H1 (cell line): ENCODE data around the gene KRT81. TPM values are rescaled to one million over a fixed set of nuclear protein-coding genes. Genes with fewer than 3 reads are reported as not detected.

Source experiments
- CTCF ChIA-PET: fragments of 300-600 bp; sonication (Branson Sonifier 250); formaldehyde crosslinking; loops from one replicate; lab custom pipeline; 2021; ENCODE audit not compliant: partially characterized antibody; lab: Charles Lee
- POLR2A ChIA-PET: fragments of 300-600 bp; sonication (Branson Sonifier 250); formaldehyde crosslinking; loops from one replicate; lab custom pipeline; 2021; ENCODE audit warnings: inconsistent platforms; ENCODE audit not compliant: partially characterized antibody; lab: Charles Lee
- DNase-seq, 2 experiments: peaks; one replicate each; pipeline versions ENCODE4 v3.0.0 to v3.0.0-alpha.2; 2010 to 2022; ENCODE audit warnings: low spot score in 2 of 2, low read depth in 1 of 2, mixed read lengths in 1 of 2
- FAIRE-seq: peaks from 2 replicates; lab custom pipeline; 2011; peaks lifted over from hg19 to GRCh38; lab: Jason Lieb, UNC
- H2AFZ ChIP-seq: 2 replicates; pipeline ENCODE4 v1.8.1; 2012; ENCODE audit warnings: low read length, inconsistent platforms
- H2AK5ac ChIP-seq: 2 replicates; pipeline ENCODE4 v1.6.1; 2013; ENCODE audit warnings: low read depth, low read length
- H2BK120ac ChIP-seq: replicated peaks from 2 replicates; pipeline ENCODE3; 2013; ENCODE audit warnings: low read depth, low read length, inconsistent platforms
- H2BK12ac ChIP-seq: 2 replicates; pipeline ENCODE4 v1.6.1; 2013; ENCODE audit warnings: low read depth, low read length
- H2BK15ac ChIP-seq: 2 replicates; pipeline ENCODE4 v1.6.1; 2013; ENCODE audit warnings: low read length
- H2BK20ac ChIP-seq: 2 replicates; pipeline ENCODE4 v1.6.1; 2013; ENCODE audit warnings: low read length
- H2BK5ac ChIP-seq: 2 replicates; pipeline ENCODE4 v1.6.1; 2013; ENCODE audit warnings: low read depth, low read length
- H3K14ac ChIP-seq: 2 replicates; pipeline ENCODE4 v1.6.1; 2013; ENCODE audit warnings: inconsistent platforms; ENCODE audit not compliant: insufficient read length
- H3K18ac ChIP-seq: 2 replicates; pipeline ENCODE4 v1.6.1; 2013; ENCODE audit warnings: low read length; ENCODE audit errors: extremely low read depth
- H3K23ac ChIP-seq: 2 replicates; pipeline ENCODE4 v1.6.1; 2013; ENCODE audit warnings: inconsistent platforms; ENCODE audit not compliant: insufficient read length
- H3K23me2 ChIP-seq: 2 replicates; pipeline ENCODE4 v1.6.1; 2013; ENCODE audit warnings: low read depth, low read length
- H3K27ac ChIP-seq: 2 replicates; pipeline ENCODE4 v1.6.1; 2011; ENCODE audit warnings: low read depth, low read length, inconsistent platforms
- H3K27me3 ChIP-seq, 4 experiments: replicated peaks in 1 of 4; 1 replicate in 1 of 4; 2 replicates in 3 of 4; pipeline versions ENCODE4 v1.6.1 to v1.8.1; 2011 to 2013; ENCODE audit warnings: low read length in 3 of 4, mild to moderate bottlenecking in 3 of 4, inconsistent platforms in 2 of 4, mixed read lengths in 2 of 4, moderate library complexity in 1 of 4; ENCODE audit not compliant: control insufficient read depth in 3 of 4, insufficient read depth in 3 of 4; ENCODE audit errors: extremely low read depth in 1 of 4
- H3K36me3 ChIP-seq, 4 experiments: 2 replicates each; pipeline versions ENCODE4 v1.6.1 to v1.8.1; 2011 to 2013; ENCODE audit warnings: mild to moderate bottlenecking in 4 of 4, low read length in 3 of 4, moderate library complexity in 2 of 4, control low read depth in 1 of 4, inconsistent platforms in 1 of 4; ENCODE audit not compliant: insufficient read depth in 4 of 4, control insufficient read depth in 2 of 4
- H3K4ac ChIP-seq: replicated peaks from 2 replicates; pipeline ENCODE3; 2013; ENCODE audit warnings: low read length, low read depth, mixed read lengths, inconsistent platforms; ENCODE audit not compliant: insufficient read length
- H3K4me1 ChIP-seq, 4 experiments: replicated peaks in 1 of 4; 1 replicate in 1 of 4; 2 replicates in 3 of 4; pipeline versions ENCODE4 v1.6.1 to v1.8.1; 2011 to 2013; ENCODE audit warnings: low read length in 3 of 4, inconsistent platforms in 2 of 4, mixed read lengths in 1 of 4; ENCODE audit not compliant: insufficient read depth in 4 of 4, control insufficient read depth in 3 of 4
- H3K4me2 ChIP-seq, 2 experiments: 2 replicates each; pipeline versions ENCODE4 v1.6.1 to v1.8.1; 2011 to 2013; ENCODE audit warnings: low read depth in 2 of 2, low read length in 2 of 2, control low read depth in 1 of 2, inconsistent platforms in 1 of 2, mild to moderate bottlenecking in 1 of 2; ENCODE audit not compliant: insufficient read depth in 1 of 2
- H3K4me3 ChIP-seq, 4 experiments: fragments of 200-600, 300-600 bp in 1 of 4; sonication (generic), shearing (Covaris generic), sonication (Bioruptor Twin) in 1 of 4; 2 replicates each; pipeline versions ENCODE4 v1.5.1 to v1.8.1; 2011 to 2016; ENCODE audit warnings: low read length in 4 of 4, low read depth in 3 of 4, control low read depth in 2 of 4, inconsistent platforms in 2 of 4, mild to moderate bottlenecking in 2 of 4, mixed read lengths in 1 of 4, moderate library complexity in 1 of 4; ENCODE audit not compliant: insufficient read depth in 2 of 4; ENCODE audit errors: extremely low read depth in 1 of 4
- H3K56ac ChIP-seq: replicated peaks from 2 replicates; pipeline ENCODE3; 2013; ENCODE audit warnings: low read depth, mild to moderate bottlenecking, mixed read lengths, low read length, inconsistent platforms; ENCODE audit not compliant: insufficient read length
- H3K79me1 ChIP-seq: 2 replicates; pipeline ENCODE4 v1.6.1; 2013; ENCODE audit warnings: low read depth, low read length, control low read depth
- H3K79me2 ChIP-seq, 2 experiments: 2 replicates each; pipeline versions ENCODE4 v1.6.1 to v1.8.1; 2012 to 2013; ENCODE audit warnings: low read length in 2 of 2, mild to moderate bottlenecking in 2 of 2, inconsistent platforms in 1 of 2; ENCODE audit not compliant: insufficient read depth in 2 of 2, control insufficient read depth in 1 of 2
- H3K9ac ChIP-seq, 4 experiments: replicated peaks in 1 of 4; 1 replicate in 1 of 4; 2 replicates in 3 of 4; pipeline versions ENCODE4 v1.6.1 to v1.8.1; 2011 to 2013; ENCODE audit warnings: low read depth in 3 of 4, low read length in 3 of 4, control low read depth in 2 of 4, mild to moderate bottlenecking in 2 of 4, moderate library complexity in 2 of 4, inconsistent platforms in 1 of 4; ENCODE audit errors: extremely low read depth in 1 of 4
- H3K9me3 ChIP-seq, 2 experiments: 2 replicates each; pipeline versions ENCODE4 v1.6.1 to v1.8.1; 2012 to 2013; ENCODE audit warnings: mild to moderate bottlenecking in 2 of 2, moderate library complexity in 2 of 2, control low read depth in 1 of 2, inconsistent platforms in 1 of 2, low read depth in 1 of 2, low read length in 1 of 2, mixed read lengths in 1 of 2; ENCODE audit not compliant: insufficient read depth in 2 of 2
- H4K20me1 ChIP-seq, 2 experiments: replicated peaks in 1 of 2; 2 replicates each; pipeline versions ENCODE3 to v1.8.1; 2011 to 2013; ENCODE audit warnings: inconsistent platforms in 2 of 2, low read length in 2 of 2, mild to moderate bottlenecking in 1 of 2; ENCODE audit not compliant: insufficient read depth in 2 of 2, control insufficient read depth in 1 of 2
- H4K5ac ChIP-seq: 2 replicates; pipeline ENCODE4 v1.6.1; 2013; ENCODE audit warnings: low read length, low read depth, mixed read lengths, inconsistent platforms; ENCODE audit not compliant: insufficient read length
- H4K8ac ChIP-seq: 2 replicates; pipeline ENCODE4 v1.8.0; 2013; ENCODE audit warnings: mild to moderate bottlenecking, moderate library complexity, low read length, inconsistent platforms; ENCODE audit not compliant: insufficient read depth; ENCODE audit errors: extremely low read depth
- H4K91ac ChIP-seq: replicated peaks from 2 replicates; pipeline ENCODE3; 2013; ENCODE audit warnings: low read length, mixed read lengths, inconsistent platforms; ENCODE audit not compliant: insufficient read length
- CBX8 ChIP-seq: fragments of 300-800, 300-1000 bp; sonication (generic); IDR thresholded peaks from 2 replicates; pipeline ENCODE4 v1.7.1; 2016; ENCODE audit warnings: low read depth, low read length, borderline replicate concordance
- MAFK ChIP-seq: IDR thresholded peaks from 2 replicates; pipeline ENCODE4 v1.6.1; 2012; ENCODE audit warnings: low read depth, mild to moderate bottlenecking, improper control_type of control experiment, low read length
- SAP30 ChIP-seq: fragments of 300-600 bp; sonication (generic); IDR thresholded peaks from 2 replicates; pipeline ENCODE4 v1.7.1; 2012; ENCODE audit warnings: low read length, moderate library complexity, mild to moderate bottlenecking, inconsistent platforms; ENCODE audit not compliant: insufficient read depth, insufficient replicate concordance
- SIRT6 ChIP-seq: IDR thresholded peaks from one replicate; pipeline ENCODE4 v1.7.1; 2012; ENCODE audit warnings: low read length, inconsistent platforms
- TCF12 ChIP-seq: IDR thresholded peaks from 2 replicates; pipeline ENCODE4 v1.6.1; 2011; ENCODE audit warnings: low read depth, mild to moderate bottlenecking, low read length
- WGBS, 2 experiments: shearing (Covaris generic) in 1 of 2; methylation state at CpG; one replicate each; pipeline versions ENCODE4 v1.1.6 to v1.1.7; 2013 to 2015; ENCODE audit warnings: low lambda C conversion rate in 2 of 2, mixed read lengths in 2 of 2, inconsistent platforms in 1 of 2, low coverage in 1 of 2, missing lambda C conversion rate in 1 of 2; ENCODE audit not compliant: insufficient replicate concordance in 2 of 2, insufficient coverage in 1 of 2, insufficient read length in 1 of 2; ENCODE audit errors: extremely low coverage in 1 of 2, missing lambda C conversion rate in 1 of 2; 5-methylcytosine and 5-hydroxymethylcytosine counted together
- polyA plus RNA-seq, 7 experiments: library from polyadenylated mRNA; depleted of rRNA in 3 of 7; stranded (reverse) in 5 of 7; unstranded in 2 of 7; fragments of >200 nt in 5 of 7; fragments of 200-250 nt in 2 of 7; gene quantifications; 1 replicate in 5 of 7; 2 replicates in 1 of 7; 4 replicates in 1 of 7; pipeline versions ENCODE4 v1.2.1 to v1.2.3, GENCODE V29; 2011 to 2013; ENCODE audit warnings: missing spikeins in 2 of 7, mixed read lengths in 2 of 7
- total RNA-seq: library from RNA; stranded (reverse); fragmentation: NEBNext Ultra II Directional; extraction: Animal tissue kit (Norgen Biotek cat#: 25700); gene quantifications from 2 replicates; pipeline ENCODE4 v1.2.1, GENCODE V29; 2021

KRT81 gene
- total and polyA plus RNA-seq, 2 of the 8 experiments (the other 6 are each of a cell fraction or from before 2014, with no cell fraction given), result not detected

- Histone ChIP-seq H4K20me1 (no peaks in the 10 kb centered on the region), H3K18ac (no peak overlapping the region), H2BK120ac (no peak overlapping the region), H3K4ac (no peak overlapping the region), H2AFZ (no peak overlapping the region), H3K79me2 (no peaks in the 10 kb centered on the region), H3K36me3 (no peaks in the 10 kb centered on the region), H3K4me3 (no peak overlapping the region), H2AK5ac (no peak overlapping the region), H4K8ac (no peak overlapping the region), H3K4me1 (peaks cover 0 to 2% (median 0%) of the 10 kb centered on the region in 4 experiments; a peak in 2 of 7 replicates), H3K9ac (no peak overlapping the region), H3K27ac (no peak overlapping the region), H3K14ac (no peak overlapping the region), H3K27me3 (peaks cover 14 to 57% (median 45%) of the 10 kb centered on the region in 4 experiments), H3K9me3 (peaks cover 0 to 2% of the 10 kb centered on the region in 2 experiments; a peak in 2 of 4 replicates), H2BK20ac (no peak overlapping the region), H2BK15ac (no peak overlapping the region), H3K79me1 (no peaks in the 10 kb centered on the region), H4K91ac (no peak overlapping the region), H2BK12ac (no peak overlapping the region), H3K23me2 (peaks cover 4% of the 10 kb centered on the region; the same call in 1 of the 2 replicates)
- POLR2A ChIA-PET, result interaction anchor here (2.1 kb wide), 1 partner anchor 17 kb away, joined by 6 read pairs; no protein-coding TSS in a partner anchor
- CTCF ChIA-PET, result interaction anchor here (0.6 to 14.6 kb wide), 11 partner anchors 18 to 545 kb away, joined by 3 to 151 read pairs (median 9); partner anchors contain the start of genes KRT7 and SMIM41
- 81% methylated on average over 7 of the region's 7 CpGs; no CpG with 5 or more reads in 1 of the 2 experiments for WGBS, 2 experiments
- no peak for FAIRE-seq
- no peak for TF ChIP-seq TCF12
- no peak for TF ChIP-seq SIRT6
- no peak for TF ChIP-seq SAP30
- no peak for TF ChIP-seq MAFK
- TF ChIP-seq CBX8, result no peak
- TF ChIP-seq, all 59 proteins: peak for 0
- Histone ChIP-seq H4K5ac (no peak overlapping the region), H2BK5ac (no peak overlapping the region), H3K23ac (no peak overlapping the region), H3K4me2 (no peak overlapping the region), H3K56ac (no peak overlapping the region)
- no peak for DNase-seq
These were observed 36.2 kb downstream of the KRT81 start for GRCh38 chr12:52254965-52255751.
